Stimulated activated naive CD8-positive, alpha-beta T cell treated with anti-CD3 and anti-CD28 coated beads, Interleukin-15, Interleukin-2, amounts not matched to agents 100 ng/mL and 50 ng/mL, for 24 hours (primary cell): ENCODE data around the gene MTARC1.
A peak's percentile ranks its signal among the peaks of the same experiment; 100 is the strongest.

Experiments
- H3K27ac Mint-ChIP-seq: one replicate; pipeline ENCODE4 v1.8.0; 2021; ENCODE audit warnings: mild to moderate bottlenecking, mixed read lengths
- H3K27me3 Mint-ChIP-seq: one replicate; pipeline ENCODE4 v1.8.0; 2021; ENCODE audit warnings: mixed read lengths
- H3K36me3 Mint-ChIP-seq: one replicate; pipeline ENCODE4 v1.8.0; 2021; ENCODE audit warnings: low read depth, mixed read lengths
- H3K4me1 Mint-ChIP-seq: one replicate; pipeline ENCODE4 v1.8.0; 2021; ENCODE audit warnings: low read depth, mixed read lengths
- H3K4me3 Mint-ChIP-seq: one replicate; pipeline ENCODE4 v1.8.0; 2021; ENCODE audit warnings: mild to moderate bottlenecking, mixed read lengths
- H3K9me3 Mint-ChIP-seq: one replicate; pipeline ENCODE4 v1.8.0; 2021; ENCODE audit warnings: mixed read lengths

MTARC1 gene

GRCh38 chr1:220807726-220808125, 21.0 kb downstream of the MTARC1 start:
- Mint-ChIP-seq H3K27me3 (peaks cover 18% of the 10 kb centered on the region), H3K36me3 (no peaks in the 10 kb centered on the region), H3K27ac (no peak overlapping the region), H3K9me3 (no peaks in the 10 kb centered on the region), H3K4me3 (no peak overlapping the region), H3K4me1 (peaks cover 3% of the 10 kb centered on the region)

- Mint-ChIP-seq H3K4me3 (no peak overlapping the region), H3K27ac (no peak overlapping the region), H3K4me1 (peaks cover 3% of the 10 kb centered on the region), H3K27me3 (peaks cover 15% of the 10 kb centered on the region), H3K36me3 (no peaks in the 10 kb centered on the region), H3K9me3 (no peaks in the 10 kb centered on the region)
Measured at GRCh38 chr1:220808345-220809186, 21.9 kb downstream of the MTARC1 start.

- Mint-ChIP-seq H3K4me1 (peaks cover 3% of the 10 kb centered on the region), H3K9me3 (no peaks in the 10 kb centered on the region), H3K27me3 (peaks cover 16% of the 10 kb centered on the region), H3K27ac (no peak overlapping the region), H3K4me3 (no peak overlapping the region), H3K36me3 (no peaks in the 10 kb centered on the region)
Measured at GRCh38 chr1:220809187-220809550, 22.5 kb downstream of the MTARC1 start.

DNA sequence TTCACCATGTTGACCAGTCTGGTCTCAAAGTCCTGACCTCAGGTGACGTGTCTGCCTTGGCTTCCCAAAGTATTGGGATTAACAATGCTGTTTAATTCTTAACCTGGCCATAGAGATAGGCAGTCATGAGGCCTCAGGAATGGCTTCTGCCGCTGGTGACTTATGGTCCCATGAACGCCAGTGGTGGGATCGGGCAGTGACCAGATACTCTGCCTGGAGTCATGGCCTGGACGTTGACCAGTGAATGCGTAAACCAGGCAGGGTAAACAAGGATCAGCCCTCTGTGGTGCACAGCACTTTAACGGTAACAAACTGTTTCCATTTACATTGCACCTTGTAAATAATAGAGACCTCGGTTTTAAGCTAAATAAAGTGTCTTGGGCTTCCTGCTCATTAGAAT, 23.0 kb downstream of the MTARC1 start:
- H3K27me3 Mint-ChIP-seq = peaks cover 16% of the 10 kb centered on the region
- H3K4me3 Mint-ChIP-seq = no peak overlapping the region
- no peaks in the 10 kb centered on the region for H3K36me3 Mint-ChIP-seq
- no peaks in the 10 kb centered on the region for H3K9me3 Mint-ChIP-seq
- H3K4me1 Mint-ChIP-seq = peaks cover 3% of the 10 kb centered on the region
- H3K27ac Mint-ChIP-seq = no peak overlapping the region

DNA sequence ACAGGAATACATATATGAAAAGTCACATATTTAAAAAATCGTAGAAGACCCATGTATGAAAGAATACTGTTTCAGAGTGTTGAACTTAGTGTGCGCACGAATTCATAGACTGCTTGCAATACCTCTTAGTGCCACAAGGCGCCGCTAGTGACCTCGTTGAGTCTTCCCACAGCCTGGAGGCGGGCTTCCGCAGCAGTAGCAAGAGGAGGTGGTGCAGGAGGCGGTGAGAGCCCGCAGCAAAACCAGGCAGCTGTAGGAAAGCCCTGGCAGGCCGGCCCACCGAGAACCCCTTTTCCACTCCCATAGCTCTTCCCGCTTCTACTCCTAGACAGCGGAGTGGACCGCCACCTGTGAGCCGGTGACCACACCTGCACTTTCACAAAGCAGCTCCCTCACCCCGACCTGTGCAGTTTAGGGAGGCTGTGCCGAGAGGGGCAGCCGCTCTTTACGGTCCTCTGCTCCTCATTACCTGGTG, 23.5 kb downstream of the MTARC1 start:
- Mint-ChIP-seq H3K4me3 (peak overlapping the region; percentile 18), H3K4me1 (peaks cover 3% of the 10 kb centered on the region), H3K27ac (no peak overlapping the region), H3K27me3 (peaks cover 16% of the 10 kb centered on the region), H3K36me3 (no peaks in the 10 kb centered on the region), H3K9me3 (no peaks in the 10 kb centered on the region)

DNA sequence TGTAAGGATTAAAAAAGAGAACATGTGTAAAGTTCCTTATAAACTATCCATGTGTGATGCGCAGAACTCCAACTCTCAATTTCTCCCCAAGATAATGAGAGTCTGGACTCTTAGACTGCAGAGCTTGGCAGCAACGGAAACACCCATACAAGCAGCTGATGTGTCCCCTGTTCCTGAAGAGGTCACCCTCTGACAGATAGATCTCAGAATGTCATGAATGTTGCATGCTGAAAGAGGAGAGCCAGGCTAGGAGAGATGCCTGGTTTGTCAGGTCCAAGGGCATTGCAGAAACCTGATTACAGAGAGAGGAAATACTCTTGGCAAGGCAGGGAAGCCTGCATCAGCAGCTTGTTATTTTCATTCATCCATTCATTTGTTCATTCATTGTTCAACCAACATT, 24.2 kb downstream of the MTARC1 start:
- Mint-ChIP-seq H3K36me3 (no peaks in the 10 kb centered on the region), H3K4me1 (peaks cover 3% of the 10 kb centered on the region), H3K4me3 (no peak overlapping the region), H3K9me3 (no peaks in the 10 kb centered on the region), H3K27ac (no peak overlapping the region), H3K27me3 (peaks cover 16% of the 10 kb centered on the region)

GRCh38 chr1:220811695-220812094, 25.0 kb downstream of the MTARC1 start:
- no peaks in the 10 kb centered on the region for H3K9me3 Mint-ChIP-seq
- H3K4me1 Mint-ChIP-seq = peaks cover 3% of the 10 kb centered on the region
- H3K27me3 Mint-ChIP-seq = peaks cover 16% of the 10 kb centered on the region
- H3K4me3 Mint-ChIP-seq = no peak overlapping the region
- H3K27ac Mint-ChIP-seq = no peak overlapping the region
- no peaks in the 10 kb centered on the region for H3K36me3 Mint-ChIP-seq

GRCh38 chr1:220812308-220812707, 25.6 kb downstream of the MTARC1 start:
- no peak overlapping the region for H3K4me3 Mint-ChIP-seq
- no peak overlapping the region for H3K27ac Mint-ChIP-seq
- peaks cover 3% of the 10 kb centered on the region for H3K4me1 Mint-ChIP-seq
- H3K27me3 Mint-ChIP-seq = peaks cover 16% of the 10 kb centered on the region
- no peaks in the 10 kb centered on the region for H3K9me3 Mint-ChIP-seq
- no peaks in the 10 kb centered on the region for H3K36me3 Mint-ChIP-seq

- Mint-ChIP-seq H3K4me3 (no peak overlapping the region), H3K4me1 (peaks cover 3% of the 10 kb centered on the region), H3K27ac (no peak overlapping the region), H3K27me3 (peaks cover 16% of the 10 kb centered on the region), H3K36me3 (no peaks in the 10 kb centered on the region), H3K9me3 (no peaks in the 10 kb centered on the region)
Measured at GRCh38 chr1:220813013-220813412, 26.3 kb downstream of the MTARC1 start.

GRCh38 chr1:220815409-220815808, 28.7 kb downstream of the MTARC1 start:
- peaks cover 2% of the 10 kb centered on the region for H3K4me1 Mint-ChIP-seq
- H3K27ac Mint-ChIP-seq = no peak overlapping the region
- H3K4me3 Mint-ChIP-seq = no peak overlapping the region
- peaks cover 16% of the 10 kb centered on the region for H3K27me3 Mint-ChIP-seq
- H3K9me3 Mint-ChIP-seq = no peaks in the 10 kb centered on the region
- no peaks in the 10 kb centered on the region for H3K36me3 Mint-ChIP-seq

DNA sequence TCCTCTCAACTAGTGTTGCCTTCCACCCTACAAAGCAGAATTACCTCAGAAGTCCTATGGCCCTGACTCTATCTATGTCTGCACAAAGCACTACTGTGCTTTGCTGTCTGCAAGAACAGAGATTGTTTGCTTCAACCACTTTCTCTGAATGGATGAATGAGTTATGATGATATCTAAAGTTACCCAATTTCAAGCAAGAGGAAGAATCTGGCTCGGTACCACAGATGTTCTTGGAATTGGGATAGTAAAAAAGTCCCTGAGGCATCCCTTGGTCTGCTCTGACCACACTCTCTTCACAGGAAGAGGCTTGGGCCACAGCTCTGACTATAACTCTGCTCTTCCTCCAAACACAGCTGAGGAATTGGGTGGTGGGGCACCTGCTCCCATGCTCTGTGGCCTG, 31.2 kb downstream of the MTARC1 start:
- Mint-ChIP-seq H3K36me3 (no peaks in the 10 kb centered on the region), H3K27ac (no peak overlapping the region)

DNA sequence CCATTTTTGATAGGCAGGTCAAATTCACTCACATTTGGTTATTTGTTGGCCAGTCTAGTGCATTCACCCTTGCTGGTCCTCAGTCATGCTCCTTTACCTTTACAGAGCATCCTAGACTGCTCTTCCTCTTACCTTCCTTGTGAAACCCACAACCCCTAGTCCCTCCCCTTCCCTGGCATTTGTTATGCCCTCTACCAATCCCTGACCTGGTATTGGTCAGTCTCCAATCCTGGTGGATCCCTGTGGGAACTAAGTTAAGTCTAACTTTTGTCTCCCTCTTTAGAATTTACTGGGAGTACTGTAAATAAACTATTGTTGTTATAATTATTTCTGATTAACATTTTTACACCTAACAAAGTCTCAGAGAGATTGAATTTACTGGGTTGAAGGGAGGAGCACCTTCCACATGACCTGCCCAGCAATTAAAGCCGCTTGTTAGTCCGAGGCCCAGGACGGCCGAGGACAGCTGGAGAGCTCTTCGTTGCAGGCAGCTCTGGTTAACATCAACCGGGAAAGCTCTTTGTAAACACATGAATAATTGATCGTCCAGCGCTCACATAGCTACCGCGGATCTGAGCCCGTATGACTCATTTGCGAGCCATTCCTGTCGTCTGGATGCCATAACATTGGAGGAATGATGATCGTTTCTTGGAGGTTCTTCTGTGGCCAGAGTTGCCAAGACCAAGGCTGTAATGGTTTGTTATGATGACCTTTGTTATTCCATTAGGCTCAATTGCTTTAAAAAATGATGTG, 31.9 kb downstream of the MTARC1 start:
- no peaks in the 10 kb centered on the region for H3K36me3 Mint-ChIP-seq
- H3K9me3 Mint-ChIP-seq = no peaks in the 10 kb centered on the region
- no peaks in the 10 kb centered on the region for H3K4me1 Mint-ChIP-seq
- peaks cover 19% of the 10 kb centered on the region for H3K27me3 Mint-ChIP-seq
- no peak overlapping the region for H3K4me3 Mint-ChIP-seq
- H3K27ac Mint-ChIP-seq = no peak overlapping the region

More for the DNA sequence above, 31.2 kb downstream of the MTARC1 start:
- H3K4me3 Mint-ChIP-seq = no peak overlapping the region
- H3K27me3 Mint-ChIP-seq = peaks cover 18% of the 10 kb centered on the region
- H3K9me3 Mint-ChIP-seq = no peaks in the 10 kb centered on the region
- H3K4me1 Mint-ChIP-seq = no peaks in the 10 kb centered on the region

GRCh38 chr1:220819467-220820026, 32.8 kb downstream of the MTARC1 start:
- no peaks in the 10 kb centered on the region for H3K9me3 Mint-ChIP-seq
- H3K4me3 Mint-ChIP-seq = no peak overlapping the region
- H3K36me3 Mint-ChIP-seq = no peaks in the 10 kb centered on the region
- H3K27me3 Mint-ChIP-seq = peaks cover 15% of the 10 kb centered on the region
- H3K4me1 Mint-ChIP-seq = no peaks in the 10 kb centered on the region
- no peak overlapping the region for H3K27ac Mint-ChIP-seq

DNA sequence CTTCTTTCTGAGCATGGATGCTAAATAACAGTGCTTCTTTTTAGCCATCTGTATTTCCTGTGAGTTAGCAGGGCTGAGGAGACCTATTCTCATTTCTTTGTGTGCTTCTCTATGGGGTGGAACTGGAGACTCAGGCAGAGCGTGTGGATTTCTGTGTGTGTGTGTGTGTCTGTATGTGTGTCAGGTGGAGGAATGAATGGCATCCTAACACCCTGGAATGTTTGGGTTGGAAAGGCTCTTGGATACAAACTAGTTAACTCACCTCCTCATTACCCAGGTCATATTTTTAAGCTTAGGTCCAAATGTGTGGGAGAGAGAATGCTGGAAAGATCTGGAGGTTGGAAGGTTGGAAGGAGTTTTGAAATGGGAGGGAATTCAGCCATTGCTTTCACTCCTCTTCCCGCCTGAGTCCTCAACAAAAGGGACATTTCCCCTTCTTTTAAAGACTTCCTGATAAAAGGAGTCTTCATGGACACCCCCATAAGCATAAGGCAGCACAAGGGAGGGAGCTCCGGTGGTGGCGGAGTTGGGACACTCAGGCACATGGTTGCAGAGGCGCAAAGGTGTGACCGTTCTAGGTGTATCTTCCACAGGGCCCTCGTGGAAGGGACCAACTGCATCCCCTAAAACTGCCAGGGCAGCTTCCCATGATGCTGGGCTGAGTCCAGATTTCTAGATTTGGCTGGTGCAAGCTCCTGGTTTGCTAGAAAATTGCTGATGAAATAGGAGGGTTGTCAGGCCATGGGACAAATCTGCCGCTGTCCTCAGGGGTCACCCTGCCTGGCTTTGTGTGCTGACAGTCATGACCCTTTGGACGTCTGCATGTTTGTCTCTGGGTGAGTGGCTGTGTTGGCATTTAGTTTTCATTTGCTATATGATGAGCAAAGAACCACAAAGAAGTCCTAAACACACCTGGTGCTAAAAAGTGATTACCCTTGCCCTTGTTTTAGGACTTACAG, 37.6 kb downstream of the MTARC1 start:
- H3K4me1 Mint-ChIP-seq = no peaks in the 10 kb centered on the region
- no peaks in the 10 kb centered on the region for H3K36me3 Mint-ChIP-seq
- H3K9me3 Mint-ChIP-seq = no peaks in the 10 kb centered on the region
- H3K4me3 Mint-ChIP-seq = no peak overlapping the region
- H3K27ac Mint-ChIP-seq = no peak overlapping the region
- peaks cover 15% of the 10 kb centered on the region for H3K27me3 Mint-ChIP-seq
